GM19372 (cell line): ENCODE measurements around the gene TSPAN3.

Experiments
- ATAC-seq: cut with Tn5 transposase; IDR thresholded peaks from one replicate; pipeline ENCODE4 v1.9.1; 2021; ENCODE audit warnings: mild to moderate bottlenecking, low read depth, moderate library complexity; ENCODE audit not compliant: unreplicated experiment

The TSPAN3 gene

DNA sequence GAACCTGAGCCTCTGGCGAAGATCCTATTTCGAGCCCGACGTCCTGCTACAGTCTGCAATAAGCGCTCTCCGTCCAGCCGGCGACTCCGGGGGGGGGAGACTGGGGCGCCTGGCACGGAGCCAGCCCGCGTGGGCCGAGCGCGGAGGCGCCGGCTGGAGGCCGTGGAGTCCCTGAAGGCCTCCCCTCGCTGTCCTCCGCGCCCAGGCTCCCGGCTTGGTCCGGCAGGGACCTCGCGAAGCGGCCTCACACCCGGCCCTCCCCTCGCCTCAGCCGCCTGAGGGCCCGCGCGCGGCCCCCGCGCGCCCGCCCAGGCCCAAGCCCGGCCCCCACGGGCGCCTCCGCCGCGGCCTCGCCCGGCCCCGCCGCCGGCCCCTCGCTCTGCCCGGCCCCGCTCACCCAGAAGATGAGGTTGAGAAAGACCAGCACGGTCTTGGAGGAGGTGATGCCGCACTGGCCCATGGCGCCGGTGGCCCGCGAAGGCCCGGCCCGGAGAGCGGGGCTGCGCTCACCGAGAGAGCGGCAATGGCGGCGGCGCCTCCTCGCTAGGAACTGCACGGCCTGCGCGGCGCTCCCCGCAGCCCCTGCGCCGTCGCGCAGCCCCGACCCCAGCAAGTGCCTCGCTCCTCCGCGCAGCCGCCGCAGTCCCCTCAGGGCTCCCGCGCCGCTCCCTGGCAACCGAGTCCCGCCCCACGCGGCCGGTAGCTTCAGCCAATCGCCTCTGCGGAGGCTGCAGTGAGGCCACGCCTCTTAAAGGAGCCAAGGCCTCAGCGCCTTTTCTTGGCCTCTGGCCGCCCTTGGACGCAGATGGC is at the start of gene TSPAN3:
Gene TSPAN3 (minus strand): TSS at position 615 of the 810 bp plus-strand sequence. CDS start 155 bp downstream, at position 460.
- peak; percentile 92 for ATAC-seq

DNA sequence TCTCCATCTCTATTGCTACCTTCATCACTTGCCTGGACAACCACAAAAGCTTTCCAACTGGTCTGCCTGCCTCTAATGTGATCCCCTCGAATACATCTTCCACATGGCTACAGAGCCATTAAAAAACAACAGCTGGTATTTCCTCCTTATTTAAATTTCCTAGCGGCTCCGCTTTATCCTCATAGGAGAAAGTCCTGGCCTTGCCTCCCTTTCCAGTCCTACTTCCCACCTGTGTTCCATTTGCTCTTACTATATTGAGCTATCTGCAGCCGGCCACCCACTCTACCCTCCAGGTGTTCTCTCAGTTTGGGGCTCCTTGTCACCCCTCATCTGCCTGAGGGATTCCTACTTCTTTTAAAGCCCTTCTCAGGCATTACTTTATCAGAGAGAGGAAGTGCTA is 49.7 kb upstream of the TSPAN3 start:
- ATAC-seq = no peak

DNA sequence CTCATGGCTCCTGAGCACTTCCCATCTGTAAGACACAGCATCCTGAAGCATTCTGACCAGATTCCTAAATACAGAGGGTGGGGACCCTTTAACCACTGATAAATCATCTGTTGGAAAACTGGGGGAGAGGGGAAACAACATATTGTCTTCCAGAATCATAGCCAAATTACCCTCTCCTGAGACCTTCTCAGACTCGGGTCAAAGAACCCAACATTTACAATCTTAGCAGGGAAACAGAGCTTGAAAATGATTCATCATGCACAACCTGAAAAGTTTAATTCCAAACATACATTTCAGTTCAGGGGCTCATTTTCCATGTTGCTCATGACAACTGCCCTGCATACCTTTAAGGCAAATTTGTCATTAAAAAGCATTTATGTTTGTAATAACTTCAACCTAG is 48.5 kb upstream of the TSPAN3 start:
- ATAC-seq = no peak

DNA sequence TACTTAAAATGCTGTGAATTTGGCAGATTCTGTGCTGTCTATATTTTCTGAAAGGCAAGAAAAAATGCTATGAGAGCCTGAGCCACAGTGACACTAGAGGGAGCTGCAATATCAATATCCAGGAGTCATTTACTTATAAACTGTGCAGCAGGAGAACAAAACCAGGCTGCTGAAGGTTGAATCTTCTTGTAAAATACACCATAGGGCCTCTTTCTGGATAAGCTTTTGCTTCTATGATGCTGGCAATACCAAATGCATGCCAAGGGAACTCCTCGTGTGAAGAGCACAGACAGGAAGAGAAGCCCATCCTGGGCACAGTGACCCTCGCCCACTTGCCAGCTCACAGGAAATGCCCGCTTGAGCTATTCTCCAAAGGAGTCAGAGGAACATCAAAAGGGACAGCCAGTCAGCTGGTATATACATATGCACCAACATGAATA is 48.0 kb upstream of the TSPAN3 start:
- ATAC-seq = no peak

DNA sequence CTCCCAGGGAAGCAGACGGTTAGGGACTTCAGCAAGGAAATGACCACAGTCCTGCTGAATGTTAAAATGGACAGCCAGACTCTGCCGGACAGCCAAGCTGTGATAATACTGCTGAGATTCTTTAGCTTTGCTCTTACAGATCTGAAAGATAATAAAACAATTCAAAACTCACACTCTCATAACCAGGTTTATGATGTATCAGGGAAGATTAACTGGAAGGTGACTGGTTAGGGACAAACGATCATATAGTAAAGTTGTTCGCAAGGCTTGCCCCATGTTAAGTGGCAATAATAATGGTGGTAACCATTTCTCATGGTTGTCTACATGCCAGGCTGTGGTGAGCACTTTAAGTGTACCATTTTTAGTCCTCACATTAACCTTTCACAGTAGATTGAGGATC is 44.3 kb upstream of the TSPAN3 start:
- no peak for ATAC-seq

DNA sequence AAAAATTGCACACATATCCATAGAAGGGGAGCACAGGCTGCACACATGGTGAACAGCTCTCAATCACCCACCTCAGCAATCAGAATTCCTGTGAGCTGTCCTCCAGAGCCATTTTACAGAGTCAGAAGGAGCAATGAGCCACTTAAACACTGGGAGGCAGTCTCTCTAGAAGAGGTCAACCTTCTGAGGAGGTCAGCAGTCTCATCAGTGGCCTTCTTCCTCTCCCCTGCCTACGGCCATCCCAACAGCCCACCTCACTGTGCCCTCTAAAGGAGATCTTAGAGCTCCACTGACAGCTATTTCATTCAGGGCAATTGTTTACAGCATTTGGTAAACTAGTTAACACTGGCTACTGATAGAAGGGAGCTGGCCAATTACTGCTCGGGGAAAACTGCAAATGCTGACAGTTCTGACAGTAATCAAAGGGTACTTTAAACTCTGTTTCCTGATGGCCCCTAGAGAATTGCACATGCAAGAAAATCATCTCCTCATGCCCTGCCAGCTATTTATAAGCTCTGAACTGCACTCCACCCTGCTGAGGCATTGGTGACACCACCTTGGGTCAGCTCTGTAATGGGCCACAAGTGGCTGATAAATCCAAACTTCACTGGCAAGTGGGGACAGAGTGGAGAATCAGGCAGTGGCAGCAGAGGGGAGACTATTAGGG is 42.1 kb upstream of the TSPAN3 start:
- no peak for ATAC-seq

DNA sequence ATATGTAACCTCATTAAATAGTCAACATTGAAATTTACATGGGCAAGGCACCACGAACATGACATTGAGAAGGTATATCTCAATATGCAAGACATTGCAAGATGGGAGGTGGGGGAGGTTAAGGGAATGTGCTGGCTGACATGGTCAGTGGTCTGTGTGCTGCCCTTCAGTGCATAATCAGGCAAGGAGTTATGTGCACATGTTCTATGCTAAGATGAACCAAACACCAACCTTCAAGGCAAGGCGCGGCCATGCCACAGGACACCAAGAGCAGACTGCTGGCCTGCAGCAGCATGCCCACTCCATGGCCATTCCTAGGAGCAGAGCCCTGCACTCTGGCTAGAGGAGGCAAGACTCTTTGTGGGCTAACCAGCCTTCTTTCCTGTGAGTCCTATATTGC is 40.9 kb upstream of the TSPAN3 start:
- ATAC-seq = no peak

DNA sequence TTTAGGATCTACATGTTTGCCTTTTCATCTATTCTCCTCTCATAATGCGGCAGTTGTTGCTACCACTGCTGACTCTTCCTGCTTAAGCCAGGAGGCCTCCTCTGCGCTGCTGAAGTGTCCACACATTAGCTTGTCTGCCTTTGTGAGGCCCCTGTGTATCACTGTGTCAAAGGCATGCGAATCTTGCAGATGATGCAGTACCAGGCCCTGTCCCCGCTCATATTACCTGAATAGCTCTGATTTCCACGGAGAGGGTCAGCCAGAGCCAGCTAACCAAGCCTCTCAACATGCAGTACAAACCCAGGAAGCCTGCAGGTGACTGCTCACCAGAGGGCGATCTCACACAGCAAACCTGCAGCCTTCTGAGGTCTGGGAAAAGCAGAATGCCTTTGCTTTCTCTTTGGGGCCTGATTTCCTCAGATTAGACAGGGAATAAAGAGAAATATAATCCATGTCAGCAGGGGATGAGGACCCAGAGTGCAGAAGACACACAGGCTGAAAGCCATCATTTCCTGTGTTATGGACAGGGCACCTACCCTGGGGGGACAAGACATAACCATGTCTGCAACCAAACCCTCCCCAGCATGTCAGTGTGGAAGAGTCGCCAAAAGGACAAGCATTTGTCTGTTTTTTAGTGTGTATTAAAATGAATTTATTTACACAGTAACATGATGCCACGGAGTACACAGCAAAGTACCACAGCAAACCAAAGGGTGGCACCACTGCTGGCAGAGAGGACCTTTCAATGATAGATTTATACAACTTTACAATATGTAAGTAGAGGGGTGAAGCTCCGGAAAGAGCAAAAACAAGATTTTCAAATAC is 36.8 kb upstream of the TSPAN3 start:
- no peak for ATAC-seq

DNA sequence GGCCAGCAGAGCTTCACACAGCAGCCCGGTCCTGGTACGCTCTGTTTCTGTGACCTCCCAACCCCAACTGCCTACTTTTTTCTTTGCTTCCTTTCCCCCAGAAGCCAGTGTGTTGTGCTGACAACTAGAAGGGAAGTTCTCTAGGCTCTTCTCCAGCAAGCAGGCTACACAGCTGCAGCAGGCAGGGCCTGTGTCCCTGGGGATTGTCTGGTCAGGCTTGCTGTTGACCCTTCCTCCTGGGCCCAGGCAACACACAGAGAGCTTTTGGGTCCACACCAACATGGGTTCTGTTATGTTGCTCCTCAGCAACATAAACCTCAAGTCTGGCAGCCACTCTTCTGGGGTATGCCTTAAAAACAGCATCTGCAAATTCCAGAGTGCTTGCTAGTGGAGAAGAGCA is 36.2 kb upstream of the TSPAN3 start:
- ATAC-seq = no peak

DNA sequence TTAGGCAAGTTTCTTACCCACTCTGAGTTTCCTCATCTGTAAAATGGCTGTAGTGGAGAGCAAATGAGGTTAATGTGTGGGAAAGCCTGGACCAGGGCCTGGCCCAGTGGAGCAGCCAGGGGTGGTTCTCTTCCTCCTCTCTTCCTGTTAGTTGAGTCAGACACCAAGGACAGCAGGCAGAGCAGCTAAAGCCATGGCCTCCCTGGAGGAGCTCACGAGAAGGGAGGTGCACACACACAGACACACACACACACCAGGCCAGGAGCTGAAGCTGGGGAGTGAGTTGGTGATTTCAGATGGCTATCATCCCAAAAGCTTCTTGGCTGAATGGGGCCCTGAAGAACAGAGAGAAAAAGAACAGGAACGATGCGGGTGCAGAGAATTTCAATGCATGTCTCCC is 33.2 kb upstream of the TSPAN3 start:
- ATAC-seq = no peak

DNA sequence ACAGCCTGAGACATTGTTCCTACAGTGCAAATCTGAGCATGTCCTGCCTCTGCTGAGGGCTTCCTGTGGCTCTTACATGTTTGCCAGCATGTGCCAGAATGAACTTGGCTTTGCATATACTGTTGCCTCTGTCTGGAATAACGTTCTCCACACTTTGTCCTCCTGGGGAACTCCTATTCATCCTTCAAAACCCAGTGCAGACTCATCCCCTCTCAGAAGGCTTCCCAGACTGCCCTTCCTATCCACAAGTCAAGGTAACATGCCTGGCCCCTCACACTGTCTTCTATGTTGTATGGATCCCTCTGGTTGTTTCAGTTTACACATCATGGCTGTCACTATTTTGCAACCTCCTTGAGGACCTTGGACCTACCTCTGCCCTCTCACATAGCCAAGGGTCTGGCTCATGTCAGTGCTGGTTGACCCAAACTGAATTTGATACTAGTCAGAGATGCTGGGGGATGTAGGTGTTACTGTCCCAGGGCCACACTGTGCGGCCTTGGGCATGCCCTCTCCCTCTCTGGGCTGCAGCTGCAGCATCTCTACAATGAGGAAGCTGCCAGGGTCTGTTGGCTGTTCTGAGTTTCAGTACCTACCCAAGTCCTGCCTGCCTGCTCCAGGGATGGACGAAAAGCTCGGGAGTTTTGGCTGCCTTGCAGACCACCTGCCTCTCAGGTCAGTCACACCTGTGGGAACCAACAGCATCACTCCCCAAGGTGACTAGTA is 29.0 kb upstream of the TSPAN3 start:
- ATAC-seq = no peak

DNA sequence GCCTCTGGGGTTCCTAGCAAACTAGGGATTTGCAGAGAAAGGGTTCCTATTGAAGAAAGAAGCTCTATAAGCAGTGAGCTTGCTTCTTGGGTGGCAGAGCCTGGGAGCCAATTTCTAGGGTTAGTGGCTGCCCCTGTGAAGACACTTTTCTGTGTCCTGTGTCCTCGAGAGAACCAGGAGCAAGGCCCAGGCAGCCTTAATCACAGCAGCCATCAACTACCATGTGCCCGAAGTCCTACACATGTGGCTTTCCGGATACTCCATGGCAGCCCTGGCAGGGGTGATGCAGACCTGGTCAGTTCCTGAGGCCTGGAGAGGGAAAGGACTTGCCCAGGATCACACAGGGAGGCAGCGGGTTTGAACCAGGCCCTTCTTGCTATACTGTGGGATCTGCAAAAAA is 27.7 kb upstream of the TSPAN3 start:
- no peak for ATAC-seq

DNA sequence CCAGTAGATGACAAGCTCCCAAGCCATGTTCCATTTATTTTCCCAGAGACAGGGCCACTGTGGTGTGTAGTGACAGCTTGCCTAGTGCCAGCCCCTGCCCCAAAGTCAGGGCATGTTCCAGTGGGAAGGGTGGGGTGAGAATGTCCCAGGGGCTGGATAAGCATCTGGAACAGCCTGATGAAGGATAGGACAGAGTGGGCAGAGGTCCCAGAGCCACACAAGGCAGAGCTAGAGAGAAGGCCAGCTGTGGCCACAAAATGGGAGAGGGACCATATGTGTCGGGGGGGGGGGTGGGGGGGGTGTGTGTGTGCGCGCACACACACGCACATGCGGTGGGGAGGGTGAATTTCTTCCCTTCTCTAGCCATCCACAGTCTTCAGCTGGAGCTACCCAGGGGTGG is 27.0 kb upstream of the TSPAN3 start:
- ATAC-seq = no peak

DNA sequence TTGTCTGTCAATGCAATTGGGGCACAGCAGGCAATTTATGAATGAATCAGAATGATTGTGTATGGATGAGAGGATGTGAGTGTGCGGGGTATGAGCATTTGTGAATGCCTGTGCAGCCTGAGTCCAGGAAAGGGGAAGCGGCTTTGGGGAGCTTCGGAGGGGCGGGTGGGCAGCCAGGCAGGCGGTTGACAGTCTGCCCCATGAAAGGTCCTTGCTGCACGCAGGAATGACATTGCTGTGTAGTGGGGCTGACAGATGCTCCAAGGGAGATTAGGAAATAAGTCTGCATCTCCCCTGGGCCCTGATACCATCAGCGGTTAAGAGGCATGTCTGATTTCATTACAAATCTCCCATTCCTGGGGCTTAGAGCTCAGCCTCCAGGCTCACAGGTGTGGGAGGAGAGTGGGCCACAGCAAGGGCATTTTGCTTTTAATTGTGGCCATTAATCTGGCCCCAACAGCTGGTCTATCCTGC is 26.4 kb upstream of the TSPAN3 start:
- ATAC-seq = no peak

DNA sequence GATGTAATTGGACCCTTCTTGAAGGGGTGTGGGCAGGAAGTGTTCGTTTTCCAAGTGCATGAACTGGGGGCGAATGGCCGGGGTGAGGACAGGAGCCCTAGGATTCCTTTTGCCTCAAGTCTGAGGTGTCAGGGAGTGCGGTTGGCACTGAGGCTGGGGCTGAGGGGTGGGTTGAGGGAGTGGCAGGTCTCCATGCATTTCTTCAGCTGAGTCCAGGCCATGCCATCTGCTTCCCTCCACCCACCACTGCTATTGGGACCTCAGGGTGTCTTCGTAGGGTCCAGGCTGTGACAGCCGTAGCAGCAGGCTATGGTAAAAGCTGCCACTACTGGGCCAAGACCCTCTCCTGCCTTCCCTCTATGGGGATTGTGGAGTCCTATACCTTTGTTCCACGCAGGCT is 25.6 kb upstream of the TSPAN3 start:
- no peak for ATAC-seq

DNA sequence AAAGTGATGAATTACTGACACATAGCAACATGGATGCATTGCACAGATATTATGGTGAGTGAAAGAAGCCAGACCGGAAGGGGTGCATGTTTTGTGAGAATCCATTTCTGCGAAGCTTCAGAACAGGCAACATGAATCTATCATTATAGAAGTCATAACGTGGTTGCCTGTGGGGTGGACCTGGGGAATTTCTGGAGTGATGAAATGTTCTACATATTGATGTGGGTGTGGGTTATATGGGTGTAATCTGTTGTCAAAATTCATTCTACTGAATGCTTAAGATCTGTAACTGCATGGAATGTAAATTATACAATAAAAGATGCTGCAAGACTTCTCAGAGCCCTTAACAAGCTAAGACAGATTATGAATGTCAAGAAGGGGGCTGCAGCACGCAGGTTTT is 25.2 kb upstream of the TSPAN3 start:
- no peak for ATAC-seq

DNA sequence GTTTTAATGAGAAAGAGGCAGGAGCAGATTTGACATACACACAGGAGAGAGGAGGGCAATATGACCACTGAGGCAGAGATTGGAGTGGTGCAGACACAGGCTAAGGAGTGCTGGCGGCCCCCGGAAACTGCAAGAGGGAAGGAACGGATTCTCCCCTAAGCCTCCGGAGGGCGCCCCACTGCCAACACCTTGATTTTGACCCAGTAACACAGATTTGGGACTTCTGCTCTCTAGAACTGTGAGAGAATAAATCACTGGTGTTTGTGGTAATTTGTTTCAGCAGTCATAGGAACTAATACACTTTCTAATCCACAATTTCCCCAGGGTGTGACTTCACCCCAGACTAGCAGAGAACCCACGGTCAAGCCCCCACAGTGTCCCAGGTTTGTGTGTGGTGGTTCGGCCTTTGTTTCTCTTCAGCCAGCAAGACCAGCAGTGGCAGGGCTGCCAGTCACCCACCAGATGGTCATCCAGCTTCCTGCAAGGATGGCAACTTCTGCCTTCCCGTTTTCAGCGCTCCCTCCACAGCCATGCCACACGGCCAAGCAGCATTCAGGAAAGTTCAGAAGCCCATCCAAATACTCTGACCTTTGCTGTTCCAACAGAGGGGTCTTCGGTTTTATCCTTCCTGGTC is 23.6 kb upstream of the TSPAN3 start:
- ATAC-seq = no peak

DNA sequence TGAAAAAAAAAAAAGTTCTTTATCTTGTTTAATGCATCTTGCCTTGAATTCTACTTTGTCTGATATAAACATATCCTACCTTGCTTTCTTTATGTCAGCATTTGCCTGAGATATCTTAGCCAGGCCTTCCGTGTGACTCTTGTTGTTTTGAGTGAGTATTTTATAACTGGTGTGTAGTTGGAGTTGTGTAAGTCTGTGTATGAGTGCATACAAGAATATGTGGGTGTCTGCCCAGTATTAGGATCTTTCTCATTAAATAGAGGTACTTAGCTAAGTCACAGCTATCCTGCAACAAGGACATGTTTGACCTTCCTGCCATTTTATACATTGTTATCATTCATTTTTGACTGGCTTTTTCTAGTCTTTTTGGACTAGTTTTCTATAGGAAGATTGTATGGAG is 22.5 kb upstream of the TSPAN3 start:
- no peak for ATAC-seq

DNA sequence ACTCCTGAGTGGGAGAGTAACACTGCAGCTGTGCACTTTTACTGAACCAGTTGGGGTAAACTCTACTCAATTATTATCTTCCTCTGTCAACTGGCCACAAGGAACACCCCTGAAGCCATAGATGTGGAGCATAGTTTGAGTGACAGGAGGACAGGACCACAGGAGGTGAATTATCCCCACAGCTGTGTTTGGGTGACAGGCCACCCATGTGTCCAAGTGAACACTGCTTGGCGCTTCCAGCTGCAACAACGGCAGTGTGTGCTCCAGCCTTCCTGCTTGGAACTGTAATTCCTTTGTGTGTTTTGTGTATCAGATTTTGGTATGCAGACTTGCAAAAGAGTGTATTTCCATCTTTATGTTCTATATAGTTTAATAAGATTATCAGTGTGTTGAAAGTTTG is 20.2 kb upstream of the TSPAN3 start:
- ATAC-seq = no peak

DNA sequence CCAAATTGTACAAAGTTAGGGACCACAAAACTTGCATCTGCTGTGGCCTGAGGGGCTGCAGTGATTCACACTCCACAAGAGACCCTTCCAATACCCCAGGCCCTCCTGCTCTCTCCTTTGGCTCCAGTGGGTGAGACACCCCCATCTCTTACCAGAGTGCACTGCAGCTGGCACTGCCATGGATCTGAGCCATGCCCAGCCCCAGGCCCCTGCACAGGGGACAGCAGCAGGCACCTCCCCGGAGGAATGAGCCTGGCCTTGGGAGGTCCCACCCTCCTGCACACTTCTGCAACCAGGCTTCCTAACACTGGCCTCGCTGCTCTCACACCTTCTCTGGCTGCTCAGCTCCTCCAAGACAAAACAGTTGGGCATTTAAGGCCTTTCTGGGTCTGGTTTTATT is 16.3 kb upstream of the TSPAN3 start:
- ATAC-seq = no peak
